Psoas muscle (tissue), 8 donors: ENCODE data around the gene PTPRD. TPM values are rescaled to one million over a fixed set of nuclear protein-coding genes. Genes with fewer than 3 reads are reported as not detected.

Experiments
- ATAC-seq, 4 donors: fragments of 200-7000 bp; cut with Tn5 transposase; one replicate each; pipeline ENCODE4 v1.9.1; 2020; ENCODE audit warnings: moderate library complexity in 3 of 4, mild to moderate bottlenecking in 2 of 4
- DNase-seq, 2 donors: peaks; one replicate each; pipeline ENCODE4 v3.0.0-alpha.2; 2020
- H3K27ac ChIP-seq: fragments of 200-600 bp; one replicate; pipeline ENCODE4 v1.8.0; 2022
- H3K27me3 ChIP-seq, 3 donors: fragments of 200-600 bp in 1 of 3; one replicate each; pipeline versions ENCODE4 v1.6.1 to v1.8.0; 2013 to 2022; ENCODE audit warnings: low read length in 2 of 3, mild to moderate bottlenecking in 2 of 3, moderate library complexity in 1 of 3; ENCODE audit not compliant: insufficient read depth in 3 of 3
- H3K36me3 ChIP-seq, 2 donors: fragments of 200-600 bp in 1 of 2; one replicate each; pipeline versions ENCODE4 v1.6.1 to v1.8.0; 2013 to 2022; ENCODE audit warnings: low read depth in 1 of 2, mild to moderate bottlenecking in 1 of 2, moderate library complexity in 1 of 2; ENCODE audit not compliant: insufficient read depth in 1 of 2
- H3K4me1 ChIP-seq: fragments of 200-600 bp; one replicate; pipeline ENCODE4 v1.8.0; 2022
- H3K4me3 ChIP-seq: fragments of 200-600 bp; one replicate; pipeline ENCODE4 v1.8.0; 2022; ENCODE audit warnings: mild to moderate bottlenecking
- H3K9me3 ChIP-seq: fragments of 200-600 bp; one replicate; pipeline ENCODE4 v1.8.0; 2022
- CTCF ChIP-seq: fragments of 200-600 bp; IDR thresholded peaks from one replicate; pipeline ENCODE4 v1.8.0; 2022; ENCODE audit warnings: antibody characterized with exemption
- WGBS, 3 donors: extraction: QIAGEN DNeasy Blood & Tissue Kit; methylation state at CpG; one replicate each; pipeline versions ENCODE4 v1.1.6 to v1.1.7; 2013; 5-methylcytosine and 5-hydroxymethylcytosine counted together
- intact Hi-C, 2 donors: fragments of 100-400 bp; cut with DNase I; formaldehyde crosslinking; loops; one replicate each; pipeline versions ENCODE4 v1.11.0 to v1.14.2; 2022
- polyA plus RNA-seq, 3 donors: library from polyadenylated mRNA; stranded (reverse); fragments of 200-250 nt; gene quantifications; one replicate each; pipeline ENCODE4 v1.2.3, GENCODE V29; 2013
- total RNA-seq, 4 donors: library from RNA; stranded (reverse); fragmentation: NEBNext Ultra II Directional in 2 of 4; extraction: Animal tissue kit (Norgen Biotek cat#: 25700) in 2 of 4; gene quantifications; one replicate each; pipeline versions ENCODE4 v1.2.1 to v1.2.4, GENCODE V29; 2021 to 2023
- donor health status: healthy with polysubstance abuse.
- donor health status: DM: no; HTN: no; CAD: no; lungs with moderate emphysema.
- donor health status: Bipolar disorder and iron deficiency.
- donor health status: healthy.
- donor health status: DM: yes; HTN: yes; CAD: no.
- donor health status: DM: no; HTN: no; CAD: no.
- donor health status: DM: no; HTN: no; CAD: no.
- donor health status: DM: yes; HTN: yes; CAD: no.

PTPRD gene
- total and polyA plus RNA-seq, 7 donors = 0.44 to 3.1 (median 0.91) TPM

GRCh38 chr9:10434412-10434811 is 178.4 kb downstream of the PTPRD start:
- DNase-seq = no peak
- no peaks in the 10 kb centered on the region for H3K27me3 ChIP-seq
- TF ChIP-seq CTCF = no peak
- peaks cover 3% of the 10 kb centered on the region for H3K9me3 ChIP-seq
- no peaks in the 10 kb centered on the region for H3K36me3 ChIP-seq
- no peak for ATAC-seq
- H3K4me1 ChIP-seq = no peaks in the 10 kb centered on the region
- intact Hi-C loops = no loop called here
- 89 to 100% (median 95%) methylated on average over 1 of the region's 1 CpG for WGBS, 3 donors
- no peak overlapping the region for H3K27ac ChIP-seq
- H3K4me3 ChIP-seq = no peak overlapping the region

GRCh38 chr9:10411272-10411671 is 201.5 kb downstream of the PTPRD start:
- no peaks in the 10 kb centered on the region for H3K27me3 ChIP-seq
- TF ChIP-seq CTCF = no peak

GRCh38 chr9:10403283-10403682 is 209.5 kb downstream of the PTPRD start:
- no peak overlapping the region for H3K4me3 ChIP-seq
- no peaks in the 10 kb centered on the region for H3K4me1 ChIP-seq
- intact Hi-C loops = no loop called here
- no peaks in the 10 kb centered on the region for H3K9me3 ChIP-seq
- 86 to 92% (median 89%) methylated on average over 1 of the region's 1 CpG for WGBS, 3 donors
- no peaks in the 10 kb centered on the region for H3K36me3 ChIP-seq
- H3K27ac ChIP-seq = no peak overlapping the region
- no peaks in the 10 kb centered on the region for H3K27me3 ChIP-seq
- TF ChIP-seq CTCF = no peak
- ATAC-seq (no peak), DNase-seq (no peak)

More at GRCh38 chr9:10411272-10411671, 201.5 kb downstream of the PTPRD start:
- Histone ChIP-seq H3K36me3 (no peaks in the 10 kb centered on the region), H3K4me3 (no peak overlapping the region), H3K4me1 (no peaks in the 10 kb centered on the region), H3K27ac (no peak overlapping the region), H3K9me3 (no peaks in the 10 kb centered on the region)
- no peak for DNase-seq
- intact Hi-C loops = no loop called here
- no peak for ATAC-seq

- Histone ChIP-seq H3K4me1 (no peaks in the 10 kb centered on the region), H3K4me3 (no peak overlapping the region), H3K27ac (no peak overlapping the region), H3K9me3 (no peaks in the 10 kb centered on the region), H3K27me3 (no peaks in the 10 kb centered on the region), H3K36me3 (no peaks in the 10 kb centered on the region)
- intact Hi-C loops = no loop called here
- no peak for ATAC-seq
- DNase-seq = no peak
- no peak for TF ChIP-seq CTCF
- WGBS, 3 donors = 27 to 32% (median 30%) methylated on average over 2 of the region's 2 CpGs
Measured at GRCh38 chr9:10396615-10397014, 216.2 kb downstream of the PTPRD start.

GRCh38 chr9:10387282-10387681 is 225.5 kb downstream of the PTPRD start:
- intact Hi-C loops = no loop called here

More at GRCh38 chr9:10387282-10387681, 225.5 kb downstream of the PTPRD start:
- Histone ChIP-seq H3K27ac (no peak overlapping the region), H3K9me3 (no peaks in the 10 kb centered on the region), H3K36me3 (no peaks in the 10 kb centered on the region), H3K27me3 (no peaks in the 10 kb centered on the region), H3K4me3 (no peak overlapping the region), H3K4me1 (no peaks in the 10 kb centered on the region)
- WGBS, 3 donors = 79 to 95% (median 89%) methylated on average over 1 of the region's 1 CpG
- no peak for TF ChIP-seq CTCF
- no peak for ATAC-seq
- DNase-seq = no peak
